GOT3 (cell line): ENCODE data around the gene ZNF83.

Experiments used
- DNase-seq: peaks from one replicate; lab custom pipeline; 2025; ENCODE audit warnings: mixed read lengths; lab: John Stamatoyannopoulos, UW

The ZNF83 gene

DNA sequence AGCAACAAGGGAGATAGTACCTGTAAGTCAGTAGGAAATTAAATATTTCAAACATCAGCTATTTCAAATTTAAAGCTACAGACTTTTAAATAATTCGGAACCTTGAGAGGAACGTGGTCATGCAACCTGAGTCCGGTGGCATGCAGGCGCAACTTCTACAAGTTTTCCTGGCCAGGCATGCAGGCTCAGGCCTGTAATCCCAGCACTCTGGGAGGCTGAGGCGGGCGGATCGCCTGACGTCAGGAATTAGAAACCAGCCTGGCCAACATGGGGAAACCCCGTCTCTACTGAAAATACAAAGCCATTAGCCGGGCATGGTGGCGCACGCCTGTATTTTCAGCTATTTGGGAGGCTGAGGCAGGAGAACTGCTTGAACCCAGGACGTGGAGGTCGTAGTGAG is 70.2 kb downstream of the ZNF83 start:
- no peak for DNase-seq

- no peak for DNase-seq
Measured at GRCh38 chr19:52566588-52566987, 71.6 kb downstream of the ZNF83 start.

GRCh38 chr19:52566121-52566520 is 72.0 kb downstream of the ZNF83 start:
- DNase-seq: no peak
